Measurements from ENCODE around the gene MCF2L.

DNA sequence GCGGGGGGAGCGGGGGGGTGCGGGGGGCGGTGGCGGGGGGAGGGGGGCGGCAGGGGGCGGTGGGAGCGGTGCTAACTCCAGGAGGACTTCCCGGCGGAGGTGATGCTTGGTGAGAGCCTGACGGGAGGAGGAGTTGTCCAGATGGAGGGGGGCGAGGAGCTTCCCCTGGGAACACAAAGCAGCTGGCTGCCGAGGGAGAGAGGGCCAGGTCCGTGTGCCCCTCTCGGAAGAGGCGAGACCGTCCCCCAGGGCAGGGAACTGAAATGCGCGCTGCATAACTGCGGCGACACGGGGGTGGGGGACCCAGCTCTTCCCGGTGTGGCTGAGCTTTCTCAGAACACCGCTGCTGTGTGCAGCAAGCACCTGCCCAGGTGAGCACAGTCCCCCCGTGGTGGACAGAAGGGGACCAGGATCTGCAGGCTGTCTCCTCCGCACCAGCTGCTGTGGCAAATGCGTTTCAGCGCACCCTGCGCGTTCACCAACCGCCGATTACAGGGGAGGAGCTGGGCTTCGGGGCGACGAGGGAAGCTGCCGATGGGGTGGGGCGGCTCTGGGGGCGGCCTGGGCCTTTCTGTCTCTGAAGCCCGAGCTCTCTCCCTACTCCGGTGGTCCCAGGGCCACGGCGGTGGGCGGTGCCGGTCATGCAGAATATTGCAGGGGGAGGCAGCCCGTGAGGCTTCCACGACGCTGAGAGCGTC is 81.9 kb downstream of the MCF2L start:
- TF ChIP-seq, protein P1, sequence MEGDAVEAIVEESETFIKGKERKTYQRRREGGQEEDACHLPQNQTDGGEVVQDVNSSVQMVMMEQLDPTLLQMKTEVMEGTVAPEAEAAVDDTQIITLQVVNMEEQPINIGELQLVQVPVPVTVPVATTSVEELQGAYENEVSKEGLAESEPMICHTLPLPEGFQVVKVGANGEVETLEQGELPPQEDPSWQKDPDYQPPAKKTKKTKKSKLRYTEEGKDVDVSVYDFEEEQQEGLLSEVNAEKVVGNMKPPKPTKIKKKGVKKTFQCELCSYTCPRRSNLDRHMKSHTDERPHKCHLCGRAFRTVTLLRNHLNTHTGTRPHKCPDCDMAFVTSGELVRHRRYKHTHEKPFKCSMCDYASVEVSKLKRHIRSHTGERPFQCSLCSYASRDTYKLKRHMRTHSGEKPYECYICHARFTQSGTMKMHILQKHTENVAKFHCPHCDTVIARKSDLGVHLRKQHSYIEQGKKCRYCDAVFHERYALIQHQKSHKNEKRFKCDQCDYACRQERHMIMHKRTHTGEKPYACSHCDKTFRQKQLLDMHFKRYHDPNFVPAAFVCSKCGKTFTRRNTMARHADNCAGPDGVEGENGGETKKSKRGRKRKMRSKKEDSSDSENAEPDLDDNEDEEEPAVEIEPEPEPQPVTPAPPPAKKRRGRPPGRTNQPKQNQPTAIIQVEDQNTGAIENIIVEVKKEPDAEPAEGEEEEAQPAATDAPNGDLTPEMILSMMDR (optimal IDR thresholded peaks at IDR 0.05 in 1 of 3, IDR thresholded peaks at IDR 0.05 in 1 of 3, conservative IDR thresholded peaks at IDR 0.05 in 1 of 3; ENCODE audit: extremely low read depth in 1 of 3, insufficient read depth in 2 of 3, low read length in 3 of 3), result no peak
- TF ChIP-seq EZH2 (IDR thresholded peaks at IDR 0.05; ENCODE audit: low read length), result no peak

Data from keratinocyte (primary cell).